DOHH2 (cell line): Measurements from ENCODE around the gene ARHGAP11A.

ENCODE experiments used
- CTCF ChIP-seq: fragments of 200-600 bp; sonication (generic); IDR thresholded peaks from one replicate; pipeline ENCODE4 v1.5.1; 2014; ENCODE audit warnings: antibody characterized with exemption, mild to moderate bottlenecking, low read depth, low read length; ENCODE audit not compliant: poor library complexity, severe bottlenecking
- EZH2phosphoT487 ChIP-seq: fragments of 200-600 bp; sonication (generic); IDR thresholded peaks from 2 replicates; pipeline ENCODE4 v1.6.1; 2017; ENCODE audit warnings: borderline replicate concordance, mild to moderate bottlenecking, antibody characterized with exemption, low read length, moderate library complexity, mixed read lengths

GRCh38 chr15:32664796-32665195 lies 49.5 kb downstream of the ARHGAP11A start:
- TF ChIP-seq EZH2phosphoT487 = no peak
- no peak for TF ChIP-seq CTCF
